HG02571 (cell line): Measurements from ENCODE around the gene PDCD1.
"Not testable (repeated sequence)": the region's sequence is repeated elsewhere in the genome, so short reads cannot be mapped to it uniquely, and the experiment has no call there.

Experiments used
- ATAC-seq: cut with Tn5 transposase; IDR thresholded peaks from one replicate; pipeline ENCODE4 v1.9.1; 2021; ENCODE audit warnings: mild to moderate bottlenecking, moderate library complexity; ENCODE audit not compliant: unreplicated experiment

PDCD1 gene

DNA sequence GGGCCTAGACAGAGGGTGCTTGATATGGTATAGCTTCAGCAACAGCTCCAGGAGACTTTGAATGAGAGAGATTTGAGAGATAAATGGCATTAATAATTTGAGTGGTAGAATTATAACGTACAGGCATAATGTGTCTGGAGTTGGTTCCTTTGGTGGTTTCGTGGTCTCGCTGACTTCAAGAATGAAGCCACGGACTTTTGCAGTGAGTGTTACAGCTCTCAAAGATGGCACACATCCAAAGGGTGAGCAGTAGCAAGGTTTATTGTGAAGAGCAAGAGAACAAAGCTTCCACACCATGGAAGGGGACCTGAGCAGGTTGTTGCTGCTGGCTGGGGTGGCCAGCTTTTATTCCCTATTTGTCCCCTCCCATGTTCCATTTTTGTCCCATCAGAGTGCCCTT is 23.1 kb downstream of the PDCD1 start:
- ATAC-seq = no peak

DNA sequence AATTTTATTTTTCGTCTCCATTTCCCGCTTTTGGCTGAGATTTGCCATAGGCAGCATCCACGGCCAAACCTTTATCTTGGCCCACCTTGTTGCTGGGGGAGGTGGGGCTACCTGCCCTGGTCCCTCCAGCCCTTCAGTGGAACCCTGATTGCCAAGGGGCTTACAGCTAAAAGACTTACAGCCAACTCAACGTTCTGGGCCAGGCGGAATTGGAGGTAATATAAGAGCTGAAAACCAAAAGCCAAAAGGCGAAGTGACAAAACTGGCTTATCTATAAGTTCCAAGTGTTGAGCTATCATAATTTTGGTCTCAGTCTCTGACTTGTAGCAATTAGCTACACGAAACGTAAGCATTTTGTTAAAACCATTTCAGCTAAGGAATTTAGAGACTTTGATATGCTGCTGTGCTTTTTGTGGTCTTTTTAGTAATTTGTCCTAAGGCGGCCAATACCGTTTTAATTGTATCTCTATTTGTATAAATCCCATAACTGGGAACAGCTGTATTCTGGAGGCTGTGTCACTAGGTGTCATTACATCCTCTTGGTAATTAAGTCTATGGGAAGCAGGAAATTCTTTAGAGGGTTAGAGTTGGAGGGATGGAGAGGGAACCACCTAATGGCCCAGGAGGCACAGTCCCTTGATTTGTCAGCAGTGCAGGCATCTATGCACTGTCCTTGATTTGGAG is 24.0 kb downstream of the PDCD1 start:
- ATAC-seq = no peak

DNA sequence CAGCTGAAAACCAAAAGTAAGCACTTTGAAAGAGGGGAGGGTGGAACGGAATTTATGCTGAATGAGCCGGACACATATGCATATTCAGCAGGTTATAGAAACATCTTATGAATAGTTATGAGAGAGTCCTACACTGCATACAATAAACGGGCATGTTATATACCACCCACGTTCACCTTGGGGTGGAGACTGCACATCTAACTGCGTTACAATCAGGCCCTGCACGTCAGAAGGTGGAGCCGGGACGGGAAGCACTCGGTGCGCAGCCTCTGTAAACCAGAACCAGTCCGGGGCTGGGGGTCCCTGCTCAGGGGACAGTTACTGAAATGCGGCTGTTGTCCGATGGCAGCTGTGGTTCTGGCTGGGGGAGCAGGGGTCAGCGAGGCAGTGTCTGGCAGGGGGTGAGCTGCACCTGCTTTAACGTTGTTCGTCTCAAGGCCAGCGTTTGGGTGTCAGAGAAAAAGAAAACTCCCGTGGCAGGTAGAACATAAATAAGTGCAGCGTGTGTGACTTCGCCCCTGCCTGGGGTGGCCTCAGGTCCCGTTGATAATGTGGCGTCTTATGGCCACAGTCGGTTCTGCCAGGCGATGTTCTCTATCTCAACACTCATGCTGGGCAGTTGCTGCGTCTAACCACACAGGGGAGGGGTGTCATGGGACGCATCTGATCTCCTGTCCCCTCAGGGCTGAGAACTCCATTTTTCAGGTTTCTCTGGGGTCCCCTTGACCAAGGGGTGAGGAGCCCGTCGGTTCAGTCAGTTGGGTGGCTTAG is 24.8 kb downstream of the PDCD1 start:
- not testable (repeated sequence) for ATAC-seq

DNA sequence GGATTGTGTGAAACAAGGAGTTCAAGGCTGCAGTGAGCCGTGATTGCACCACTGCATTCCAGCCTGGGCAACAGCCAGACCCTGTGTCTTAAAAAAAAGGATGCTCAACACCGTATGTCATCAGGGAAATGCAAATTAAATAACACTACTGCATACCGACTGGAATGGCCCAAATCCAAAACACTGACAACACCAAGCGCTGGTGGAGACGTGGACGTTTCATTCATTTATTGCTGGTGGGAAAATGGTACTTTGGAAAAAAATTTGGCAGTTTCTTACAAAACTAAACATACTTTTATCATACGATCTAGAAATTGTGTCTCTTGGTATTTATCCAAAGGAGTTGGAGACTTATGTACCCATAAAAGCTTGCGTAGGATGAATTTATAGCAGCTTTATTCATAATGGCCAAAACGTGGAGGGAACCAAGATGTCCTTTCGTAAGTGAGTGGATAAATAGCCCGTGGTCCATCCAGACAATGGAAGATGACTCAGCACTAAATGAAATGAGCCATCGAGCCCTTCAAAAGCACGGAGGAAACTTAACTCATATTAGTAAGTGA is 25.5 kb downstream of the PDCD1 start:
- no peak for ATAC-seq

DNA sequence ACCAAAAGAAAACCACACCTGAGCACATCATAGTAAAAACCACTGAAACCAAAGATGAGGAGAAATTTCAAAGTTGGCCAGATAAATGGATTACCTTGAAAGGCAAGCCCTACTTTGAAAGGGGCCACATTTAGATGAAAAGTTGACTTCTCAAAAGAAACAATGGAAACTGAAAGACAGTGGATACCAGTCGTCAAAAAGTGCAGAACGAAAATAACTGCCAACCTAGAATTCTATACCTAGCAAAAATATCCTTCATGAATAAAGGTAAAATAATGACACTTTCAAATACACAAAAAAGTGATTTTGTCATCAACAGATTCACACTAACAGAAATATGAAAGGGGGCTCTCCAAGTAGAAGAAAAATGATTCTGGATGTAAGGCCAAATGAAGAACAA is 31.3 kb downstream of the PDCD1 start:
- ATAC-seq = no peak

DNA sequence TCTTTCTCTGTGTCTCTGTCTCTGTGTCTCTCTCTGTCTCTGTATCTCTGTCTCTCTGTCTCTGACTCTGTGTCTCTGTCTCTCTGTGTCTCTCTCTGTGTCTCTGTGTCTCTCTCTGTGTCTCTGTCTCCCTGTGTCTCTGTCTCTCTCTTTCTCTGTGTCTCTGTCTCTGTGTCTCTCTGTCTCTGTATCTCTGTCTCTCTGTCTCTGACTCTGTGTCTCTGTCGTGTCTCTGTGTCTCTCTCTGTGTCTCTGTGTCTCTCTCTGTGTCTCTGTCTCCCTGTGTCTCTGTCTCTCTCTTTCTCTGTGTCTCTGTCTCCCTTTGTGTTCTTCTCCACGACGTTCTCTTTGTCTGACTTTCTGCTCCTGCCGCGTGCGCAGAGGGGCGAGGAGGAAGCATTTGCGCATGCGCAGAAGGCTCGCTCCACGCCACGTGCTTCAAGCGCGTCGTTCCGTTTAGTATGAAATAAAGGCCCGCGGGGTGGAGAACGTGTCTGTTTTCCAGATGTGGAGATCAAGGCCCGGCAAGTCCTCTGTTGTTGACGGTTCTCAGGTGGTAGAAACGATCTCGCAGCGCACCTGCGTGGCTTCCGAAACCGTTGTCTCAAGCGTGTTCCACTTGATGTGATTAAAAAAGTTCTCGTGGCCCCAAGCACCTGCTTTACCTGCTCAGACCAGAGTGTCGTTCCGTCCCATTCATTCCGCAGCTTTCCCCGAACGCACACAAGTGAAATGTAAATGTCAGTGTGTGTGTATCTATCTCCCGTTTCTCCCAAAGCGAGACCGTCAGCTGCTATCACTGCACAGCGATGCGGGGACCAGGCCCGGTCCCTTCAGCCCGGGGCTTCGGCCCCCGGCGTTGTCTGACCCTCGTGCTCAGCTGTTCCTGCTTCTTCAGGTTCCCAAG is 34.9 kb downstream of the PDCD1 start:
- ATAC-seq = not testable (repeated sequence)

DNA sequence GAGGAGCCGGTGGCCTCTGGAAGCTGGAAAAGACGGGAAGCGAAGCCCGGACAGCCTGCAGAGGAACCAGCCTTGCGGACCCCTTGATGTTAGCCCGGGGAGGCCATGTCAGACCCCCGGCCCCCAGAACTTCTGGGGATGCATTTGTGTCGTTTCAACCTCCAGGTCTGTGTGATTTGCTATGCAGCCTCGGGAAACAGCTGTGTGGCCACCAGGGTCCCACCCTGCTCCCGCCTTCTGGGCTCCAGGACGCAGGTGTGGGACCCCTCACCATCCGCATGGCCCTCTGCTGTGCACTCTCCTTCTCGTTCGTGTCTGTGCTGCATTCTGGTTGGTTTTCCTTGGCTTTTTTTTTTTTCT is 36.5 kb downstream of the PDCD1 start:
- no peak for ATAC-seq

DNA sequence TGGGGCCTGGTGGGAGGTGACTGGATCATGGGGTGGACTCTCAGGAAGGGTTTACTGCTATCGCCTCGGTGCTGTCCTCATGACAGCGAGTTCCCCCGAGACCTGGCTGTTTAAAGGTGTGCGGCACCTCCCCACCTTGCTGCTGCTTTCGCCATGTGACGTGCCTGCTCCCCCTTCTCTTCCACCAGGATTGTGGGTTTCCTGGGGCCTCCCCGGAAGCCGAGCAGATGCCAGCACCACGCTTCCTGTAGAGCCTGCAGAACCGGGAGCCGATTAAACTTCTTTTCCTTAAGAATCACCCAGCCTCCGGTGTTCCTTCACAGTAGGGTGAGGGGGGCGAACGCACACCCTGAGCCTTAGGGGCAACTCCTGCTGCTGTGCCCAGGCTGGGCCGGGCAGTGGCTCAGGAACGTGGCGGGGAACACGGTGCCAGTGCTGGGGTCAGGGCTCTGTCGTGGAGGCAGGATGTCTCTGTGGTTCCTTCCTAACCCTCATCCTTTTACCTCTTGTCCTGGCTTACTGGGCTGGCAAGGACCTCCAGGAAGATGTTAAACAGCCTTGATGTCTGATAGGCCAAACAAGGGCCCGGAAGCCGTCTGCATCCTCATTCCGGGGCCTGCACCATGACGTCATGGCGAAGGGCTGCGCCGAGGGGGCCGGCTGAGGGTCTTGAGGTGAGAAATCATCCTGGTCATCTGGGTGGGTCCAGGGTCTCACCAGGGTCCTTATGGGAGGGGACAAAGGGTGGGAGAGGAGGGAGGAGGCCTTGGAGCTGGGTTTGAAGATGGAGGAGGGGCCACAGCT is 37.0 kb downstream of the PDCD1 start:
- ATAC-seq = no peak

DNA sequence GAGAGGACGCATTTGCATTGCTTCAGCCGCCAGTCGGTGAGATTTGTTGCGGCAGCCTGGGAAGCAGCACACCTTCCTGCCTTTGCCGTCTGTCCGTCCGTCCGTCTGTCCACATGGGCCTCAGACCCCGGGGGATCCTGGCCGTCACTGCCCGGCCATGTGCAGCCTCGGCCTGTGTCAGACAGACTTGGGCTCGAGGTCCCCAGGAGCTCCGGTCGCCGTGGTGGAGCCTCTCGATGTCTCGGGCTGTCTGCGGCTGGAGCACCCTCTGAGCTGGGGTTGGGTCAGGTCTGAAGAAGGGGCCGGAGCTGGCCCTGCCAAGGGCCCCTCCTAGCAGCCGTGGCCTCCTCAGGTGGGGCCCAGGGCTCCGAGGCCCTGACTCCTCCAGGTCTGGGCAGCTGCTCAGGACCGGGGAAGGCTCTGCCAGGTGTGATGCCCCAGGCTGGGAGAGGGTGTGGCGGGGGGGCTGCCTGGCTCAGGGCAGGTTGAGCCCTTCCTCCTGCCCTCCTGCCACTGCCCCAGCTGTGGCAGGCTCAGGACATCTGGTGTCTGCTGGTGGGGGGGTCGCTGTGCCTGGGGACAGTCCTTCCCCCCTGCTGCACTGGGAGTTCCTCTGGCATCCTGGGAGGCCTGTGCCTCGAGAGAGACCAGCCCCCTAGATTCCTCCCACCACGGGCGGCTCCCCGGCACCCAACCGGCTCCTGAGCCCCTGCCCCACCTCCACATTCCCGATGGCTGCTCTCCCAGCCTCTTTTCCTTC is 37.9 kb downstream of the PDCD1 start:
- ATAC-seq = no peak

DNA sequence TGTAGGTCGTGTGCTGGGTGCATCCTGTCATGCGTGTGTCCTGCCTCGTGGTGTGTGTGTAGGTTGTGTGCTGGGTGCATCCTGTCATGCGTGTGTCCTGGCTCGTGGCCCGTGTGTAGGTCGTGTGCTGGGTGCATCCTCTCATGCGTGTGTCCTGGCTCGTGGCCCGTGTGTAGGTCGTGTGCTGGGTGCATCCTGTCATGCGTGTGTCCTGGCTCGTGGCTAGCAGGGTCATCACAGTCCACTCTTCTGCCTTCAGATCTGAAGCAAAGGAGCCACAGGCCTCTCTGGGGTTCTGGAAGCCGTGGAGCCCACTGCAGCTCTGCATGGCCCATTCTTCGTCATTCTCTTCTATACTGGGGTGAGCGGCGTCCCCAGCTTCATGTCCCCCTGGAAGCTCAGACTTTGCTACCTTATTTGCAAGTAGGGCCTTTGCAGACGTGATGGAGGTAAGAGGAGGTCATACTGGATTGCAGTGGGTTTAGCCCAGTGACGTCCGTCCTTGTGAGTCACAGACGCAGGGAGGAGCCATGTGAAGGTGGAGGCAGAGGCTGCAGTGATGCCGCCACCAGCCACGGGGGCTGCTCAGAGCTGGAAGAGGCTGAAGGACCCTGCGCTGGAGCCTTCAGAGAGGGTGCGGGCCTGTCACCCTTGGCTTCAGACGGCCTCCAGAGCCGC is 38.6 kb downstream of the PDCD1 start:
- not testable (repeated sequence) for ATAC-seq

DNA sequence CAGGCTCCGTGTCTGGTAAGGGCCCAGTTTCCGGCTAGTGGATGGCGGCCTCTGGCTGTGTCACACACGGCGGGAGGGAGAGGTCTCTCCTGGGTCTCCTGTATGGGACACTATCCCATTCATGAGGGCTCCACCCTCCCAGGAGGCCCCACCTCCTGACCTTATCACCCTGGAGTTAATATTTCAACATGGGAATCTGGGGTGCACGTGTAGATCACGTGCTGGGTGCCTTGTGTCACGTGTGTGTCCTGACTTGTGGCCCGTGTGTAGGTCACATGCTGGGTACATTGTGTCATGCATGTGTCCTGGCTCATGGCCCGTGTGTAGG is 39.8 kb downstream of the PDCD1 start:
- no peak for ATAC-seq

DNA sequence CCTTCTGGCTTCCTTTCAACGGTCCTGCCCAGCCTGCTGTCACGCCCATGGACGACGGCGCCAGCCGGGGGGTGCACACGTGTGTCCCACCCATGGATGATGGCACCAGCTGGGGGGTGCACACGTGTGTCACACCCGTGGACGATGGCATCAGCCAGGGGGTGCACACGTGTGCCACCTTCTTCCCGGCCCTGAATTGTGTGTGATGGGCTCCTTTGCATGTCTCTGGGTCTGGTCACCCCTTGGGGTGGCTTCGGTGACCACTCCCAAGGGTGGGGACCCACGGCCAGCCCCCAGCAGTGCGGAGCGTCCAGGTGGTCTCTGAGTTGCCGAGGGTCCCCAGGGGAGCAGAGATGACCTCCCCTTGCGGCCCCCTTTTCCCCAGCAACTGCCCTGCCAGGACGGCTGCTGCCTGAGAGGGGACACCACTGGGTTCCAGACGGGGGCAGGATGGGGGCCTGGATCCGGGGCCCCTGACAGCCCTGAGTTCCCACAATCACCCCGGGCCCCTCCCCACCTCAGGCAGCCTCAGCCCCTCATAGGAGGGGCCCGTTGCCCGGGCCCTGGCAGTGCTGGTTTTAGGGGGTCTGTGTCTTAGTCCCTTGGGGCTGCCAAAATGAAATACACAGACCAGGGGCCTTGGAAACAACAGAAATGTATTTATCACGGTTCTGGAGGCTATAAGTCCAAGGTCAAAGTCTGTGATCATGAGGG is 40.3 kb downstream of the PDCD1 start:
- no peak for ATAC-seq

DNA sequence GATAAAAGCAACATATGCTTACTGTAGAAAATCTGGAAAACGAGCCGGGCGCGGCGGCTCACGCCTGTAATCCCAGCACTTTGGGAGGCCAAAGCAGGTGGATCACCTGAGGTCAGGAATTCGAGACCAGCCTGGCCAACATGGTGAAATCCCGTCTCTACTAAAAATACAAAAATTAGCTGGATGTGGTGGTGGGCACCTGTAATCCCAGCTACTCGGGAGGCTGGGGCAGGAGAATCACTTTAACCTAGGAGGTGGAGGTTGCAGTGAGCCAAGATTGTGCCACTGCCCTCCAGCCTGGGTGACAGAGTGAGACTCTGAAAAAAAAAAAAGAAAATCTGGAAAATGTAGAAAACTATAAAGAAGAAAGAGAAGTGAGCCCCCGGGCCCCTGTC is 40.9 kb downstream of the PDCD1 start:
- ATAC-seq = not testable (repeated sequence)

DNA sequence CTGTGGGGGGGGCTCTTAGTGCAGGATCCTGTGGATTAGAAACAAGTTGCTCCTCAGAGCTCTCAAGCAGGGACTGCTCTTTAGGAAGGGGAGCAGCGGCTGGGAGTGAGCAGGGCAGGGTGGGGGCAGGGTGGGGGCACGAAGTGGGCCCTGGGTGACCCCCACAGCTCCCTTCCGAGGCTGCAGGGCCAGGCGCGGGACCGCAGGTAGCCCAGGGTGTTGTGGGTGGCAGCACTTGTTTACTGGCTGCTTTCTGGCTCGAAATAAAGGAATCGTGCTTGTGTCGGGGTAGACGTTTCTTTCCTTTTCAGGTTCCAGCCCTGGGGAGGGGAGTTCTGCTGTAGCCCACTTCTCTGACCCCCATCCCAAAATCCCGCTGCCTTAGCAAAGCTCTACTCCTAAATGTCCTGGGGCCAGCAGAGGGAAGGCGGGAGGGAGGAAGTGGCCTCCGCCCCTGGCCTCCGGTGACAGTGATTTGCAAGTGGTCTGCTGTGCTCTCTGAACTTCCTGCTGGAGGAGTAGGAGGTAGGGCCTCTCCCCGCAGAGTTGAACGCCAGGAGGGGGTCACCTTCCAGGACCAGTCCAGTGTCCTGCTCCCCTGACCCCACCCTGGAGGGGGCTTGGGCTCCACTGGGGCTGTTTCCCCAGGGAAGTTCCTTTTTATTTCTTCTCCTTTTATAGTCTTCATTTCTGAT is 41.4 kb downstream of the PDCD1 start:
- no peak for ATAC-seq

DNA sequence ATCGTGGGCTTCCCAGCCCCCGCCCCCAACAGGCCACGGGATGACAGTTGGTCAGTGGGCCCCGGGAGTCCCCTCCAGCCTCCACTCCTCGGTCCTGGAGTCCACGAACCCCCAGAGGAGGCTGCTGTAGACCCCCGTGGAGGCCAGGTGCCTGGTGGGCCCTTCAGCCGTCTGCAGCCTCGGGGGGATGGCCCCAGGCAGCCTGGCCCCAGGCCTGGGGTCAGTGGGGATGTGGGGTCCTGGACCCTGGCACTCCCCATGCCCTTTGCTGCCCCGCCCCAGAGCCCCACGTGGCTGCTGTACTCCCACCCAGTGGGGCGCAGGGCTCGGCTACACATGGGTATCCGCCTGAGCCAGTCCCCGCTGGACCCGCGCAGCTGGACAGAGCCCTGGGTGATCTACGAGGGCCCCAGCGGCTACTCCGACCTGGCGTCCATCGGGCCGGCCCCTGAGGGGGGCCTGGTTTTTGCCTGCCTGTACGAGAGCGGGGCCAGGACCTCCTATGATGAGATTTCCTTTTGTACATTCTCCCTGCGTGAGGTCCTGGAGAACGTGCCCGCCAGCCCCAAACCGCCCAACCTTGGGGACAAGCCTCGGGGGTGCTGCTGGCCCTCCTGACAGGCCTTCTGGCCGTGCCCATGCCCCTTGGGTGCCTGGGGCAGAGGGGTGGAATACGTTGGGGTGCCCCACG is 42.1 kb downstream of the PDCD1 start:
- ATAC-seq = no peak

DNA sequence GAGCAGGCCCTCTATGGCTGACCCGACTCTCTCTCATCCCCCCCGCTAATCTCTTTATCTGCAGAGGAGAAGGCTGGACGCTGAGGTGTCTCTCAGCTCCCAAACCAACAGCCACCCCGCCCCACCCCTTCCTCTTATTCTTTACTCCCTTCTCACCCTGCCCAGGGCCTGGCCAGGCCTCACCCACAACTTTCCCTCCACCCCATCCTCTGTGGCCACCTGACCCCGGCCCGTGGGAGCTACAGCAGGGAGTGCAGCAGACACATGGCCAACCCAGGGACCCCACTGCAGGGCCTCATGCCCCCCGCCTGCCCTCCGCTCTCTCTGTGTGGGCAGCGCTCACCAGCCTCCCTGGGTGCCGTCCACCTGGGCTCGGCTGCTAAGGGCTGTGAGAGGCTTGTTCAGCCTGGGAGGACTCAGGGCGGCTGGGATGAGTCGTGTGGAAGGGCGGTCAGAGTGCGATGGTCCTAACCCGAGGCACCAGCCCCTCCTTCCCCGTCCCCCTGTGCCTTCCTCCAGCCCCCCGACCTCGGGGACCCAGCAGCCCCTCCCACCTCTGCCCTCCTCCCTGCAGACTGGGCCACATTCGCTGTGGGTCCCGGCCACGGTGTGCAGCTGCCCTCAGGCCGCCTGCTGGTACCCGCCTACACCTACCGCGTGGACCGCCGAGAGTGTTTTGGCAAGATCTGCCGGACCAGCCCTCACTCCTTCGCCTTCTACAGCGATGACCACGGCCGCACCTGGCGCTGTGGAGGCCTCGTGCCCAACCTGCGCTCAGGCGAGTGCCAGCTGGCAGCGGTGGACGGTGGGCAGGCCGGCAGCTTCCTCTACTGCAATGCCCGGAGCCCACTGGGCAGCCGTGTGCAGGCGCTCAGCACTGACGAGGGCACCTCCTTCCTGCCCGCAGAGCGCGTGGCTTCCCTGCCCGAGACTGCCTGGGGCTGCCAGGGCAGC is 42.9 kb downstream of the PDCD1 start:
- no peak for ATAC-seq
